ENCODE results near the gene LYPD6B.

DNA sequence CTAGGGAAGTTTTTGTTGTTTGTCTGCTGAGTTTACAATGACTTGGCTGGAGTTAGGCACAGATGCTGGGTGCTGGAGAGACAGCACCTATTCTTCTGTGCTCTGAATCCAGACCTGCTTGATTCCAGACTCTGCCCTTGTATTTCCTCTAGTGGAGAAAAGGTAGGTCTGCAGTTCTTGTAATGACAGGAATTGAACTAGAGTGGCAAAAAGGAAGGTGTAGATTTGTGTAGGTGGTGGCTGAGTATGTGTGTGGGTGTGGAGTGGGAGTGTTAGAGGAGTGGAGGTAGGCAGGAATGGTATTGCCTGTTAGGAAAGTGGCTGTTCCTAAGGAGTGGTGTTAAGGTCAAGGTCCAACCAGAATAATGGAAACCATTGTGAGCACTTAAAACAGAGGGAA, 220.0 kb downstream of the LYPD6B start:
- no peak for TF ChIP-seq REST (IDR thresholded peaks at IDR 0.05; ENCODE audit: low read depth, low read length)
- TF ChIP-seq CTCF (IDR thresholded peaks at IDR 0.05 in 2 of 3, conservative IDR thresholded peaks at IDR 0.05 in 1 of 3; ENCODE audit: control insufficient read depth in 2 of 3, extremely low read depth in 1 of 3, insufficient read depth in 1 of 3, low read depth in 3 of 3, low read length in 3 of 3): no peak
- TF ChIP-seq TAF1 (IDR thresholded peaks at IDR 0.05; ENCODE audit: borderline replicate concordance, low read depth, low read length): no peak
- no peak for TF ChIP-seq TCF12 (IDR thresholded peaks at IDR 0.05; ENCODE audit: low read depth, low read length)
- no peak for TF ChIP-seq BMI1 (IDR thresholded peaks at IDR 0.05; ENCODE audit: borderline replicate concordance)
- TF ChIP-seq SUPT20H (IDR thresholded peaks at IDR 0.05; ENCODE audit: borderline replicate concordance, control insufficient read depth, low read depth, low read length): no peak
- no peak for TF ChIP-seq ZNF274 (IDR thresholded peaks at IDR 0.05; ENCODE audit: insufficient read depth, insufficient read length)
- TF ChIP-seq CREM (IDR thresholded peaks at IDR 0.05; ENCODE audit: low read depth): no peak
- TF ChIP-seq, protein P1, sequence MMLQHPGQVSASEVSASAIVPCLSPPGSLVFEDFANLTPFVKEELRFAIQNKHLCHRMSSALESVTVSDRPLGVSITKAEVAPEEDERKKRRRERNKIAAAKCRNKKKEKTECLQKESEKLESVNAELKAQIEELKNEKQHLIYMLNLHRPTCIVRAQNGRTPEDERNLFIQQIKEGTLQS (IDR thresholded peaks at IDR 0.05; ENCODE audit: borderline replicate concordance, extremely low read depth, low read depth, low read length): no peak
